Posterior vena cava (tissue), 2 donors: ENCODE results near the gene PPAN. TPM values are rescaled to one million over a fixed set of nuclear protein-coding genes. Genes with fewer than 3 reads are reported as not detected.
A peak's percentile ranks its signal among the peaks of the same experiment; 100 is the strongest.

ENCODE experiments used
- DNase-seq: peaks from one replicate; pipeline ENCODE4 v3.0.0-alpha.2; 2020; ENCODE audit warnings: low spot score
- intact Hi-C, 2 donors: fragments of 100-400 bp; cut with DNase I; formaldehyde crosslinking; loops; one replicate each; pipeline versions ENCODE4 v1.14.1 to v1.14.2; 2022 to 2023
- total RNA-seq, 2 donors: library from RNA; stranded (reverse); fragmentation: NEBNext Ultra II Directional; extraction: Animal tissue kit (Norgen Biotek cat#: 25700); gene quantifications; one replicate each; pipeline ENCODE4 v1.2.1, GENCODE V29; 2021
- donor health status: DM: yes; HTN: yes; CAD: no.
- donor health status: DM: yes; HTN: yes; CAD: no.

The PPAN gene
- total RNA-seq, 2 donors from 2014 or later, result 21.9 to 27.8 TPM

- intact Hi-C loops, result no loop called here
- DNase-seq, result no peak
Observed at GRCh38 chr19:10091370-10091687, 14.8 kb upstream of the PPAN start.

GRCh38 chr19:10091895-10092641 lies 14.1 kb upstream of the PPAN start:
- intact Hi-C loops, result no loop called here
- no peak for DNase-seq

DNA sequence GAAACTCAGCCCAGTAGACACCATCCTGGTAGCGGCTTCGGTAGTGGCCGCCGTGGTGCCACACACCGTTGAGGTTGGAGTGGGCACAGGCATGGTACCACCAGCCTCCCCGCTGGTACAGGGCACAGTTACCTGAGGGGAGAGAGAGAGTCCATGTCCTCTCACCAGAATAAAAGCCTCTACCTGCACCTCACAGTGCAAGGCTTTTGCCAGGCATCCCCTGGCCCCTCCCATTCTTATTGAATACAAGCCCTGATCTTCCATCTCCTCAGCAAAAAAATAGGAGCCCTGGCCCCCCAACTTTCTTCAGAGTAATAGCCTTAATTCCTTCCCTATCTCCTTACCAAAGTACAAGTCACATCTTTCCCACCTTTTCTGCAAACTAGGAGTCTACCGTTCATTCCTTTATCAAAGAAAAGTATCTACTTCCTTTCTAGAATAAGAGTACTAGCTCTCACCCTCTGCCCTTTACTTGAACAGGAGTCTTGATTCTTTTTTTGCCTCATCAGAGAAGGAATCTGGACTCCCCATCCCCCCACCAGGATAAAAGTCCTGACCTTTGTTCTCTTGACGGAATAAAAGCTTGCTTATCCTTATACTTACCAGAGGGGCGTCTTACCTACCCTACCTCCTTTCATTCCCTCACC lies 13.4 kb upstream of the PPAN start:
- intact Hi-C loops, result no loop called here
- DNase-seq, result no peak

GRCh38 chr19:10093295-10094186 lies 12.6 kb upstream of the PPAN start:
- DNase-seq, result no peak
- intact Hi-C loops, result no loop called here

DNA sequence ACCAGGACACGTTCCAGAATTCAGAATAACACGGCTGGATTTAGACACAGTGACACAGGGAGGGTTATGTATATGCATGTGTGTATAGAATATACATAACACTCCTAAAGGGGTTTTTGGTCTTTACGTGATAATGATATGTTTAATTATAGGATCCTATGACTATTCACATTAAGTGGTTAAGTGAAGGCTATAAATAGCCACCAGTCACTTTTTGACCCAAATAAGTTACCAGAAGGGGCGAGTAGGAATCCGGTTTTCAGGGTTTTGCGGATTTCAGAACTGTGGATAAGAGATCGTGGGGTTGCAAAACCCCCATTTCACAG lies 10.6 kb upstream of the PPAN start:
- intact Hi-C loops, result no loop called here

DNA sequence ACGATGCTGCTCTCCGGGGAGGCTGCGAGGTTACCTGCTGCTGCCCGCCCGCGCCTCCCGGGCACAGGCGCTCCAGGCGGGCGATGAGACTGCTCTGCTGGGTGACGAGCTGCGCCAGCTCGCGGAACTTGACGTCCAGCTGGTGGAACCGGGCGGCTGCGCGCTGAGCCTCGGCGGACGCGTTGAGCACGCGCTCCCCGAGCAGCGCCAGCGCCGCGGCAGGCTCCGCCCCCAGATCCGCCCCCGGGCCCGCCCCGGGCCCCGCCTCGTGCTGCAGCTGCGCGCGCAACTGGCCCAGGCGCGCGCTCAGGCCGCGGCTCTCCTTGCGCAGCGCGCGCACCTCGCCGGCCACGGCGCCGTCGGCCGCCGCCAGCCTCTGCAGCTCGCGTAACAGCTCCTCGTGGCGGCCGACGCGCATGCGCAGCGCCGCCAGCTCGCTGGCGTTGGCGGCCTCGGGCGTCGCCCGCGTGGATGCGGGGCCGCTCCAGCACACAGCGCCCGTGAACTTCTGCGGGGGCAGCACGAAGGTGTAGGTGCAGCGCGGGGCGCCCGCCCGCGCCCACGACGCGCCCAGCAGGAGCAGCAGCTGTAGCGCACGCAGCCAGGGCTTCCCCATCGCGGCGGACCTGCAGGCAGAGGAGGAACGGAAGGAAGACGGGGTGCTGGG lies 10.1 kb upstream of the PPAN start:
- peak; percentile 97 for DNase-seq
- intact Hi-C loops, result no loop called here

More for the DNA sequence above, 10.6 kb upstream of the PPAN start:
- DNase-seq, result no peak

DNA sequence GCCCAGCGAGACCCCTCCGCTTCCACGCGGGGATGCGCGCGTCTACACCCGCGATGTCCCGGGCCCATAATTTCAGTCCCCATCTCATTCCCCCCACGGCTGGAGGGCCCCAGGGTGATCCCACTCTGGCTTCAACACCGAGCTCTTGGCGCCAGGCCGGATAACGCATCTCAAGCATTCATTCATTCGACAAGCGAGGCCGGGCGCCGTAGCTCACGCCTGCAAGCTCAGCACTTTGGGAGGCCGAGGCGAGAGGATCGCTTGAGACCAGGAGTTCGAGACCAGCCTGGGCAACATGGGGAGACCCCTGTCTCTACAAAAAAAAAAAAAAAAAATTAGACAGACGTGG lies 9.6 kb upstream of the PPAN start:
- no peak for DNase-seq
- intact Hi-C loops, result no loop called here

- intact Hi-C loops, result no loop called here
- DNase-seq, result no peak
Observed at GRCh38 chr19:10100163-10100785, 5.9 kb upstream of the PPAN start.

- DNase-seq, result no peak
- intact Hi-C loops, result no loop called here
Observed at GRCh38 chr19:10102787-10103236, 3.4 kb upstream of the PPAN start.

- no peak for DNase-seq
- intact Hi-C loops, result no loop called here
Observed at GRCh38 chr19:10104130-10104513, 2.0 kb upstream of the PPAN start.

DNA sequence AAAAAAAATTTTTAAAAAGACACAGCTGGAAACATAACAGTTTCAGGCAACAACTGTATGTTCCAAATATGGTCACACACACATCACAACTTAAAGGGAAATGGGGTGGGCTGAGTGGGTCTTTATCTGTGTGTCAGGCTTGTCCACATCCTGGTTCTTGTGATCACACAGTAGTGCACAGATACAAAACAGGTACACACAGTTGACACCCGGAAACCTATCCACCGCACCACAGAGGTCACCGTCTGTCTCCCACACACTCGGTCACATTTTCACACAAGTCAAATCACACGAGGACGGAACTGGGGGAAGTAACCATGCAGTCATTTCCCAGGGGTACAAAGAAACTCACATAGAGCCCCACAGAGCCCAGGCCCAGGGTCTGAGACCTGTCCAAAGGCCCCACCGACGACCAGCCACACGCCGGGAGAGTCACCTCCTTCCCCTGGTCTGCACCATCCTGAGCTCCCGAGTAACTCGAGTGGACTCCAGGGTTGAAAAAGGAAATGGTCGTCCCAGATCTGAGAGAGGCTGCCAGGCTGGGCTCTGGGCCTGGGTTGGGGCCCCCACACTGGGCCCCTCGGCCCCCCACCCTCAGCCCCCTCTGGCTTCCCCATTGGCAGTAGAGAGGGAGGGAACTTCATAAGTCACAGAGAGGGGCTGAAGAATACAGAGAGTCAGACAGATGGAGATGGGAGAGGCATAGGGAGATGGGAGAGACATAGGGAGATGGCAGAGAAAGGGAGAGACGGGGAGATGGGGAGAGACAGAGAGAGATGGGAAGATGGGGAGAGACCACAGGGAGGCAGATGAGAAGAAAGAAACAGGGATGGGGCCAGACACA lies 1.3 kb upstream of the PPAN start:
- intact Hi-C loops, result no loop called here
- DNase-seq, result no peak

DNA sequence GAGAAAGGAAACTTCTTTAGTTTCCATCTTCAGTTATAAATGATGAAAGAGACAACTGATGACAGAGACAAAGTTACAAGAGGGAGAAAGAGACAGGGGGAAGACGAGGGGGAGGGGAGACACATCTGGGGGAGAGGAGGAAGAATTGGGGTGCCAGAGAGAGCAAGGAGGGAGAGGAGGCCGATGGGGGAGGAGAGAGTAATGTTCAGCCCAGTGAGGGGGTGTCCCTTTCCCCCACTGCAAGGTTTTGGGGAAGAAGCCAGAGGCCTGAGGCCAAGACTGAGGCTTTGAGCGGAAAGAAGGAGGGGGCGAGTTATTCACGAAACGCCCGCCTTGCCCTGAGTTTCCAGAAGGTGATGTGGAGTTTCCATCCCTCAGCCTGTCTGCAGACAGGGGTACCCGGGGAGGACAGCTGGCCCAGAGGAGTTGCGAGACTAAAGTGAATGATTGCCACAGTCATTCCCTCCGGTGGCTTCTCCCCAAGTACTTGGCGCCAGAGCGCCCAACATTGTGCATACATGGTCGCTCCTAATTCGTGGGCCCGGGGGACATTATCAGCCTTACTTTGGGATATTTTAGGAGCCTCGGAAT lies 558 bp upstream of the PPAN start:
- no peak for DNase-seq
- intact Hi-C loops, result no loop called here

DNA sequence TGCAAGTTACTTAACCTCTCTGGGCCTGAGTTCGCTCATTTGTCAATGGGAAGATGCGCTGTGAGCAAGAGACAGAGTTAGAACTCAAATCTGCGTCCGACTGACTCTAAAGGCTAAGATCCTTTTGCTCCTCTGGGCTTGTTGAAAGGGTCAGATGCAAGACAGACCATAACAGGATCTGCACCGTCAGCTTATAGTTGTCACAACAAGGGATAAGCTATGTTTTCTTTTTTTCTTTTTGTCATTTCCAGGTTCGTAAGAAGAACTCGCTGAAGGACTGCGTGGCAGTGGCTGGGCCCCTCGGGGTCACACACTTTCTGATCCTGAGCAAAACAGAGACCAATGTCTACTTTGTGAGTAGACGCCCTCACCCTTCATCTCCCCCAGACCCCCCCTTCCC lies 1.1 kb downstream of the PPAN start:
- intact Hi-C loops, result no loop called here
- DNase-seq, result no peak

DNA sequence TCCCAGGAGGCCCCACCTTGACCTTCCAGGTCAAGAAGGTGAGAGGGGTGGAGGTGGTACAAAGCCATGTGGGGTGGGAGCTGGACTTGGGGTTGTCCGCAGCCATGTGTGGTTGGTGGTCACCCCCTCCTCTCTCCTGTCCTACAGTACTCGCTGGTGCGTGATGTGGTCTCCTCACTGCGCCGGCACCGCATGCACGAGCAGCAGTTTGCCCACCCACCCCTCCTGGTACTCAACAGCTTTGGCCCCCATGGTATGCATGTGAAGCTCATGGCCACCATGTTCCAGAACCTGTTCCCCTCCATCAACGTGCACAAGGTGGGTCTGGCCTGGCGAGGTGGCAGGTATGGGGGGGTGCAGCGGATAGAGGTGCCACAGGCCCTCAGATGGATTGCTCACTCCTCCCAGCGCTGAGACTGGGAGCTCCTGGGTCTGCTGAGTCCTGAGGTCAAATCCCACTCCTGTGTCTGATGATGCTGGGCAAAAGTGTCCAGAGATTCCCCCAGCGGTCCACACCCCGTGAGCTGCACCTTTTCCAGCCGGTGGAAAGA lies 1.7 kb downstream of the PPAN start:
- intact Hi-C loops, result no loop called here
- no peak for DNase-seq

DNA sequence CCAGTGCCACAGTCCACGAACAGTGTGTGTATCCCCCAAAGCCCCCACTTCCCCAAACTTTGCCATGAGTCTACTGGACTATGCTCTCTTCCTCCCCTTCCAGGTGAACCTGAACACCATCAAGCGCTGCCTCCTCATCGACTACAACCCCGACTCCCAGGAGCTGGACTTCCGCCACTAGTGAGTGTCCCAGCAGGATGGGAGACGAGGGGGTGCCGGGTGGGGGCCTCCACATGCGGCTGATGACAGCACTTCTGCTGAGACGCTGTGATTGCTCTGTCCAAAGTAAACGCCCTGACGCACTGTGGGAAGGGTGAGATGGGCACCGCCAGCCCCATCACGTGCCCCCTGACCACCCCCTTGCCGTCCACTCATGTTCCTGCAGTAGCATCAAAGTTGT lies 3.4 kb downstream of the PPAN start:
- intact Hi-C loops, result no loop called here
- no peak for DNase-seq

DNA sequence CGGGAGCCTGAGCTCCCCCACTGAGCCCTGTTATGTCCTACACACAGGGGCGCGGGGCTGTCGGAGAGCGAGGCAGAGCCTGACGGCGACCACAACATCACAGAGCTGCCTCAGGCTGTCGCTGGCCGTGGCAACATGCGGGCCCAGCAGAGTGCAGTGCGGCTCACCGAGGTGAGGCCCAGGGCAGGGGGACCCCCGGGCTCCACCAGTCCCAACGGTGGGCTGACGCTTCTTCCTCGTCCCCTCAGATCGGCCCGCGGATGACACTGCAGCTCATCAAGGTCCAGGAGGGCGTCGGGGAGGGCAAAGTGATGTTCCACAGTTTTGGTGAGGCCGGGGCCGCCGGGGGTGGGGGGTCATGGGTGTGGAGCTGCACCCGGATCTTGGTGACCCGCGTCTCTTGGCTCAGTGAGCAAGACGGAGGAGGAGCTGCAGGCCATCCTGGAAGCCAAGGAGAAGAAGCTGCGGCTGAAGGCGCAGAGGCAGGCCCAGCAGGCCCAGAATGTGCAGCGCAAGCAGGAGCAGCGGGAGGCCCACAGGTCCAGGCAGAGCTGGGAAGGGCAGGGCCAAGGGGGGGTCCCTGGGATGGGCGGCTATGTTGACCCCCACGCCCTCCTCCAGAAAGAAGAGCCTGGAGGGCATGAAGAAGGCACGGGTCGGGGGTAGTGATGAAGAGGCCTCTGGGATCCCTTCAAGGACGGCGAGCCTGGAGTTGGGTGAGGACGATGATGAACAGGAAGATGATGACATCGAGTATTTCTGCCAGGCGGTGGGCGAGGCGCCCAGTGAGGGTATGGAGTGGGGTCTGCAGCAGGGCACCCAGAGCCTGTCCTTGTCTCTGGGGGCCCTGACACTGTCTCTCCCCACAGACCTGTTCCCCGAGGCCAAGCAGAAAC lies 4.2 kb downstream of the PPAN start:
- no peak for DNase-seq
- intact Hi-C loops, result loop anchor here (10.0 kb wide), 1 partner anchor 134 kb away; no protein-coding TSS in a partner anchor

GRCh38 chr19:10110972-10111317 lies 4.8 kb downstream of the PPAN start:
- DNase-seq, result no peak
- intact Hi-C loops, result loop anchor here (10.0 kb wide), 1 partner anchor 134 kb away; no protein-coding TSS in a partner anchor
